Measurements from ENCODE around the gene ATP2B2.
"Not testable (repeated sequence)": the region's sequence is repeated elsewhere in the genome, so short reads cannot be mapped to it uniquely, and the experiment has no call there.

ATP2B2 gene

DNA sequence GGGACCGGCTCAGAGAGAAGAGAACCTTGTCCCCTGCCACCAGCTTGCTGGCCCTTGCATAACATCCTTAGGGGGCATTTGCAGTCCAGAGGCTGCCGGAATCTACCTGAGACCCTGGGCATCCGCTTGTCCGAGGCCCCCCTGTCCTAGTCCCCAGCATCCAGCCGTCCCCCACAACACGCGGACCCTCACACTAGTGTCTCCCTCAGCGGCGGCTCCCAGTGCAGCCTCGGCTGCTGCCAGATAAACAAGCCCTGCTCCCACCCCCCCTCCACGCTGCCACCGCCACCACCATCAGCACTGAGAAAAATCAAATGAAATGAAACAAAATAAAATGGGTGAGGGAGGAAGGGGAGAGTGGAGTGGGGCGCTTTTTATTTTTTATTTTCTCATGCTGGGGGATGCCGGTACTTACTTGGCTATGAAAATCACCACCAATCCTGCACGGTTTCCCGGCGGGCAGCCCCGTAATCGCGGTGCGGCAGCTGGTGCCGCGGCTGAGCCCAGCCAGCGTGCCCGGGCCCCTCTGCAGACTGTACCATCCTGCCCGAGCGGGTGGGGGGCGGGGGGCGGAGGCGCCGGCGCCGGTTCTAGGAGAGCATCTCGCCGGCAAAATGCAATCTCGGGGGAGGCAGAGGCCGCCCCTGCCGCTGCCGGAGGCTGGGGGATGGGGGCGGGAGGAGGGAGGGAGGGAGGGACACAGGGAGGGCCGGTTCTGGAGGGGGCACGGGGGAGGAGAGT lies at the start of gene ATP2B2:
Gene ATP2B2, minus strand, starts transcription at position 537 of the 741 bp plus-strand sequence. CDS start 56,043 bp downstream, outside the sequence.
- DNase-seq (ENCODE audit: low spot score): no peak

DNA sequence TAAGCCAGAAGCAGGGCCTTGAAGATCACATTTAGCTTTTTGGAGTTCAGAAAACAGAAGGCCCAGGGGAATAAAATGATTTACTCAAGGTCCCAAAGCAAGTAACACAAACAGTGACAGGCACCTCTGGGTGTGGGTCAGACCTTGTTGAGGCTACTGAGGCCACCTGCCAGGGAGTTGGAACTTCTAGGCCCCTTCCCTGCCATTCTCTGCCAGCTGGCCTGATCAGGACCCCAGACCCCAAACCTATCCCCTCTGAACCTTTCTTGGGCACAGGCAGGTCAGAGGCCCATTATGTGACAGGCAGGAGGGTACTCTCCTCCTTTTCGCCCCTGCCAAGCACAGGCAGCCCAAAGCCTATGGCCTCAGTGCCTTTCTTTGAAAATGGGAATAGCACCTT lies 49.4 kb upstream of the ATP2B2 start:
- DNase-seq (ENCODE audit: low spot score): no peak

DNA sequence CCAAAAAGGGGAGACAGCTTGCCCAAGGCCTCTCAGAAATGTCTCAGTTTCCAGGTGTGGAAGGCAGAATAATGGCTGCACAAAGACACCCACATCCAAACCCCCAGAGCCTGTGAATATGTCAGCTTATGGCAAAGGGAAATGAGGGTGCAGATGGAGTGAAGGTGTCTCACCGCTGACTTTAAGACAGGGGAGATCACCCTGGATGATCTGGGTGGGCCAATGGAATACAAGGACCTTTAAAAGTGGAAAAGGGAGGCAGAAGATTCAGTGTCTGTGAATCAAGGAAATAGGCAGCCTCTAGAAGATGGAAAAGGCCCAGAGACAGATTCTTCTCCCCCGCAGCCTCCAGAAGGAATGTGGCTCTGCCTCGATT lies 48.8 kb upstream of the ATP2B2 start:
- DNase-seq (ENCODE audit: low spot score): no peak

DNA sequence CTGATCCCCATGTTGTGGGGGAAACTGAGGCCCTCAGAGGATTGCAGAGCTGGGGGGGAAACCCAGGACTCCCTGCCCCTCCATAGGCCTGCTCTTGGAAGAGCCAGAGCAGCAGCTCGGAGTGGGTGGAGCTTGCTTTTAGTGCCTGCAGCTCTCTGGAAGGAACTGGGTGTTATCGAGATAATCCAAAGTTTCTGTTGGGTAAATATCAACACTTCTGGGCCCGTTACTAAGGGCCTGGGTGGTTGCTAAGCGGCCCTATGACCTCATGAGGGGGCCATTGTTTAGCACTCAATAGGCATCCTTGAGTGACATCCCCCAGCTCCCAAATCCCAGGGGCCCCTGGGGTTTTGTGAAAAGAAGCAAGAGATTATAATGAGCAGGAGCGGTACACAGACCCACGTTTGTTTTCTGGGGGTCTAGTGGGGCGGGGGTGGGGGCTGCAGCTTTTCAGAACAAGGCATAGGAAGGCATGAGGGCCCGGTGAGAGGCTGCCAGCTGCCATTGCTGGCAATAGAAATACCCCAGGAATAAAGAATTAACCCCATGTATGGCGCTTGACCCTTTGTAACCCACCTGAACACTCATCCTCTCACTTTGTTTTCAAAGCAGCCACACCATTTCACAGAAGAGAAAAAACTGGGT lies 48.3 kb upstream of the ATP2B2 start:
- DNase-seq (ENCODE audit: low spot score): peak; percentile 80

DNA sequence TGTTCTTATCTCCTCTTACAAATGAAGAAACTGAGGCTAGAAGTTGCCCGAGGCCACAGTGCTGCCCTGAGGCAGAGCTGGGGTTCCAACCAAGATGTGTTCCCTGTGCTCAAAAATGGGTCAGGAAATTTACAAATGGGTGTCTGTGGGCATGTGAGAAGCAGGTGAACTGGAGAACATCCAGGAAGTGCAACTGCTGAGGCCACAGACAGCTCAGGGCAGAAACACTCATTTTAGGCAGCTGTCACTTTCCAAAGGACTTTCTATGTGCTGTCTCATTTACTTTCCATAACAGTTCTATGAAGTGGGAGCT lies 47.2 kb upstream of the ATP2B2 start:
- no peak for DNase-seq (ENCODE audit: low spot score)

DNA sequence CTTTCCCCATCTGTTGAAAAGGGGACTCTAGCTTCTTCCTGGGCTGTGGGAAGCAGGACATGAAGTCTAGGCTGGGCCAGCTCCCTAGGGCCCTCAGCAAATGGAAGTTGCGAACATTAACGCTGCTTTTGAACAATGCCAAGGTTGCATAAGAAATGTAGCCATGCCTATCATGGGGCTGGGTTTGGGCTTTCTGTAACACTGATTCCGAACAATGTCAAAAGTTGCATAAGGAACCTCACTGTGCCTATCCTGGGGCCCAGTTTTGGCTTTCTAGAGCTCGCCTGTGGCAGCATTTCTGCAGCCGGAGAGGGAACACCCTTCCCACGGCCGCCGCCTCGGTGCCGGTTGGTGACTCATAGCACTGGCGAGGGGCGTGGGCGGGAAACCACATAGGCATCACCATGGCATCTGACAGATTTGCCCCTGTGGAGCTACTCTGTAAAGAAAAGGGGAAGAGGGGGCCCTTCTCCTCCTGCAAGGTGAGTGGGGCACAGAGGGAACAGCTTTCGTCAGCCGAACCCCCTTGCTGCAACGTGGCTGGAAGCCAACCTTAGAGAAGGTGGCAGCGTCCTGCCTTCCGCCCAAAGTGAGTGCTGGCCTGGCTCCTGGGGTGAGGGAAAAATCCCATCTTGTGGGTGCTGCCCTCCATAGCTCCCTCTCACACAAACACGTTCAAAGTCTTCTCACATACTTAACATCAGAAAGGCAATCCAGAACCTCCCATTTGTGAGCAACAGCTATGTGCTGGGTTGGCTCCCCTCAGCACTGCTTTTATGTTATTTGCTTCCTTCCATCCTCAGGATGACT lies 46.6 kb upstream of the ATP2B2 start:
- peak; percentile 78 for DNase-seq (ENCODE audit: low spot score)

DNA sequence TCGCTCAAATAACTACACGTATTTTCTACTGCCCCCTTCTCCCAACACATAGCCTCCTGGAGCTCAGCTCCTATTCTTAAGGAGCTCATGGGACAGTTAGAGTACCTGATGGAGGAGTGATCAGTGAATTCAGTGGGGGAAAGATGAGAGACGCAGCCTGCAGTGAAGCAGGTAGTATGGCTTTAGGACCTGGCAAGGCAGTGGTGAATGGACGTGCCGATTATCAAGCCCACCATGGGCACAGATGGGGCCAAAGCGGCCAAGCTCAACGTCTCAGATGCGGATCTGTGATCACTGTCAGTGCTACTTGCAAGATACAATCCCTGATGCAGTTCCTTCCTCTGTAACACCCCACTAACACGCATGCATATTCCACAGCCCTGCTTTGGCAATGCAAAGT lies 45.8 kb upstream of the ATP2B2 start:
- DNase-seq (ENCODE audit: low spot score): no peak

DNA sequence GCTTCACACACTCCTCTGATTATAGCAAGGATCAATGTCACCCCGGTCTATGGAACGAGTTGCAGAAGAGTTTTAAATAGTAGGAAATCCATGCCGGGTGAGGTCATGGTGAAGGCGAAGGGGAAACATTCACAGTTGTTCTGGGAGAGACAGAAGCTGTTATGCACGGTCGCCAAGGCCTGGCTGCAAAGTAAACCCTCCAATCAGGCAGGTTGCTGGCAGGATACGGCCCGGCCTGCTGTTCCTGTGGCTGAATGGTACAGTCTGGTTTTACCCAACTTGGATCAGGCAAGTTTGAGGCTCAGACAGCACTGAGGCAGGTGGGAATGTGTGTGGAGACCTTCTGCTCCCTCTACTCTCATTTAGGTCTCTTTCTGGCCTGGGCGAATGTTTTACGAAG lies 45.3 kb upstream of the ATP2B2 start:
- DNase-seq (ENCODE audit: low spot score): no peak

DNA sequence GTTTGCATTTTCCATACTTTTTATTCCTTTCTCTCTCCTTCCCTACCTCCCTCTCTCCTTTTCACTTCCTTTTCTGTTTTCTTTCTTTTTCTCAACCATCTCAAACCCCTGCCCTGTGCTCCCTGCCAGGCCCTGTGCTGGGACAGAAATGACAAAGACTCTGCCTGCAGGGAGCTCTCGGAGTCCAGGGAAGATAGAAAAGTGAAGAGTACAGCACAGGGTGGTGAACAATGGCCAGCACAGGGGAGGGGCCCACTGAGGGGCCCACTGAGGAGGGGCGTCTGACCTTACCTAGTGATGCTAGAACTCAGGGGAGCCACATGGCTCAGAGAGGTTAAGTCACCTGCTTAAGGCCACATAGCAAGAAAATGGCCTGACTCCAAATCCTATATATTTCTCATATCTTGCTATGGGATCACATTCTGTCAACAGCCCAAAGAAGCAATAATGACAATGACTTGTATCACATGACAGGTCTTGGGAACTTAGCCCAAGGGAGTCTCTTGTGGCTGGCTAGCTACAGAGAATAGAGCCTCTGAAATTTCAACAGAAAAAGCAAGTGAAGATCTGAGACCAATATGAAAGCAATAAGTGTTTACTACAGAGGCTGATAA lies 44.3 kb upstream of the ATP2B2 start:
- DNase-seq (ENCODE audit: low spot score): no peak

DNA sequence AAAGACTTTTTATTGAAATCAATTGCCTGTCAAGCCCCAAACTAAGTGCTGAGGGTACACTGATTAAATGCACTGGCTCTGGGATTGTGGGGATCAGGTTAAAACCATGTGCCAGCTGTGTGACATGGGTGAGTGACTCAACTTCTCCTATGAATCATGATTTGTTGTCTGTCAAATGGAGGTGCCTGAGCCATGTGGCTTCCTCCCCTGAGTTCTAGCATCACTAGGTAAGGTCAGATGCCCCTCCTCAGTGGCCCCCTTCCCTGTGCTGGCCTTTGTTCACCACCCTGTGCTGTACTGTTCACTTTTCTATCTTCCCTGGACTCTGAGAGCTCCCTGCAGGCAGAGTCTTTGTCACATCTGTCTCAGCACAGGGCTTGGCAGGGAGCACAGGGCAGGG lies 43.6 kb upstream of the ATP2B2 start:
- no peak for DNase-seq (ENCODE audit: low spot score)

DNA sequence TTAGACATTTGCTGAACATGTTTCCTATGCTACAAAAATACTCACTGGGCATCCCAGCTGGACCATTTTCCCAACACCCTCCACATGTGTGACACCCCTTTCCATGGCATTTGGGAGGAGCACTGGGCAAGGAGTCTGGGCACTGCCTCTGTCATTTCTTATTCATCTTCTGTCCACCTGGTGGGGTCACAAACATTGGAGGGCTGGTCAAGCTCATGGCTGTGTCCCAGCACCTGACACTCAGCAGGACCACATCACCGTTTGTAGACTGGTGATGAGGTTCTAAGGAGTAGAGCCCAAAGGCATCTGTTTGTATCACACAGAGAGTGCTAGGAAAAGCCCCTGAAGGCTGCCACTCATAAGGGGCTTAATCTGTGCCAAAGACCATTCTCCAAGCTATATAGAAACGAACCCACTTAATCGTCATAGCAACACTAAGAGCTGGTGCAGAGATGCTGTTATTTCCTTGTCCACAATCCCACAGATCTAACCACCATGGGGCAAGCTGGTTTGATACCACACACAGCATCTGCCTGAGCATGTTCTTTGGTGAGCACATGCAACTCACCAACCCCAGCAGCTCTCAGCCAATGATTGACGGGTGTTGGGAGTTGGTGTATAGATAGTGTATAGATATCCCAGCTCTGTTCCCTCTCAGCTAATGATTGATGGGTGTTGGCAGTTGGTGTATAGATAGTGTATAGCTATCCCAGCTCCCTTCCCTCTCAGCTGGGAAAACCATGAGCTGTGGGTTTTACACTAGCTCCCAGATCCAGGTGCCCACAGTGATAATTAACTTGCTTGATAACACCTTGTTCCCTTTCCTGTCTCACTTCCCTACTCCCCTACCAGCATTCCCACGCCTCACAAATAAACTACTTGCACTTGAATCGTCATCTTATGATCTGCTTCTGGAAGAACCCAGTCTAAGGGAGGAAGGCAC lies 42.7 kb upstream of the ATP2B2 start:
- DNase-seq (ENCODE audit: low spot score): no peak

DNA sequence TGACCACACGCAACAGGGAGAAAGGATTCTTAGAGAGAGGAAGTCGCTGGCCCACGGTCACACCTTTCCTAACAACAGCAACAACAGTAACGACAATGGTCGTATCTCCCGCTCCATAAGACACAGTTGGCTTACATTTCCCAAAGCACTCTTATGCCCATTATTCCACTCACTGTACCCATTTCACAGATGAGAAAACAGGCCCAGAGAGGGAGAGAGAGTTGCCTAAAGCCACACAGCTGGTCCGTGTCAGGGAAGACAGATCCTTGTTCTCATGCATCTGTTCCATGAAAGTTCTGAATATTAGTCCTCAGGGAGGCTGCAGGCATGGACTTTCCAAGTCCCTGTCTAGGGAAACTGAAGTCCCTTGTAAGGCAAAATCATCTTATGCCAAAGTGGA lies 42.0 kb upstream of the ATP2B2 start:
- DNase-seq (ENCODE audit: low spot score): no peak

DNA sequence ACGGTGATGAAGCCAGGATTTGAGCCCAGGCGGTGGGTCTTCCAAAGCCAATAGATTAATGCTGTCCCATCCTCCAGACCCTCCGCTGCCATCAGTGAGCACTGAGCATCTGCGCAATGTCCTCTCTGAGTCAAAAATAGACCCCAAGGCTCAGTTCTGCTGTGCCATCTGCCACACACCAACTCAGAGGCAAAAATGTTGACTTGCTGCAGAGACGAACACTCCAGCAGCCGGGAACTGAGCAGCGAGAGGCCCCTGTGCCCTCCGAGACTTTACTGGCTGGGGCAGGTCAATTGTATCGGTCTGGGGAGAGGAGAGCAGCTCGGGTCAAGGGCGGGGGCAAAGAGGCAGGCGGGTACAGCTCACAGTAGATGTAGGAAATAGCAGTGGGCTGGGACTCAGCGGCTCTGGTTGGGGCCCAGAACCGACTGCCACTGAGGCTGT lies 41.5 kb upstream of the ATP2B2 start:
- DNase-seq (ENCODE audit: low spot score): no peak

DNA sequence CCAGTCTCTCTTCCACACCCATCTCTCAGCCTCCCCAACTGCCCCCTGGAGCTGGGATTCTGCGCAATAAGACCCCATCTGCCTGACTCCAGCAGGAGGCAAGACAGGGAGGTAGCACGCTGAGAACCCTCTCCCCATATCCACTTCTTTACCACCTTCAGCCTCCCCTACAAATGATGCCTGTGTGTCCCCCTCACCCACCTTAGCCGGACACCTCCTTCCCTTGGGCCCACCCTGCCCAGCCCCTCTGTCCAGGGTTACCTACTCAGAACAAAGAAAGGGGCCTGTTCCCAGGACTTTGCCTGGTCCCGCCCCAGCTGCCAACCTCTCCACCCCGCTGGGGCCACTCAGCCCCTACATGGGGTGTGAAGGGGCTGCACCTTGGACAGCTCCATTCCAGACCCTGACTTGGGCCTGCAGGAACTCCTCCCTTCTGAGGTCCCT lies 40.8 kb upstream of the ATP2B2 start:
- DNase-seq (ENCODE audit: low spot score): no peak

DNA sequence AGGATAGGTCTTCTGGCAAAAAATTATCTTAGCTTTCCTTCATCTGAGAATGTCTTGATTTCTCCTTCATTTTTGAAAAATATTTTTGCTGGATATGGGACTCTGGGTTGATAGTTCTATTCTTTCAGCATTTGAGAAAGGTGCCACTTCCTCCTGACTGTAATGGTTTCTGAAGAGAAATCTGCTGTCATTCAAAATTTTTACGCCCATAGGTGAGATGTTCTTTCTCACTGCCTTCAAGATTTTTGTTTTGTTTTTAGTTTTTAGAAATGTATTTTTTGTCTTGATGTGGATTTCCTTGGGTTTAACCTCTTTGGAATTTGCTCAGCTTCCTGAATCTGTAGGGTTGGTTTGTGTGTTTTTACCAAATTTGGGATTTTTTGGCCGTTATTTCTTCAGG lies 37.1 kb upstream of the ATP2B2 start:
- DNase-seq (ENCODE audit: low spot score): no peak

DNA sequence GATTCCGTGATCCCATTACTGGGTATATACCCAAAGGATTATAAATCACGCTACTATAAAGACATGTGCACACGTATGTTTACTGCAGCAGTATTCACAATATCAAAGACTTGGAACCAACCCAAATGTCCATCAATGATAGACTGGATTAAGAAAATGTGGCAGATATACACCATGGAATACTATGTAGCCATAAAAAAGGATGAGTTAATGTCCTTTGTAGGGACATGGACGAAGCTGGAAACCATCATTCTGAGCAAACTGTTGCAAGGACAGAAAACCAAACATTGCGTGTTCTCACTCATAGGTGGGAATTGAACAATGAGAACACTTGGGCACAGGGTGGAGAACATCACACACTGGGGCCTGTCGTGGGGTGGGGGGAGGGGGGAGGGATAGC lies 35.0 kb upstream of the ATP2B2 start:
- not testable (repeated sequence) for DNase-seq (ENCODE audit: low spot score)

DNA sequence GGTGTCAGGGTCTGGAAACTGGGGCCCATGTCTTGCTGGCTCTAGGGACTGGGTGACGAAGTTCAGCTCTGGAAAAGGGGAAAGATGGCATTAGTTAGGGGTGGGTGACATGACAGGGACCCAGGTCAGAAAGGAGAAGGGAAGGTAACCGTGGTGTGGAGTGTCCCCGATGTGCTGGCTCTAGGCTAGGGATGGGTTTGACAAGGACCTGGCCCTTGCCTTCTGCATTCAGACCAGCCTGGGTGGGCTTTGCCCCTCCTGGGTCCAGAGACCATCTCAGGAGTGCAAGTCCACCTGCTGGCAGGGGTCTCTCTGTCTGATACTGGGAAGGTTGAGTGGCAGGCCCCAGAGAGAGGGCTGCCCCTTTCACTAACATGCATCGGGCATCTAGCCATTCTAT lies 28.7 kb upstream of the ATP2B2 start:
- DNase-seq (ENCODE audit: low spot score): no peak

DNA sequence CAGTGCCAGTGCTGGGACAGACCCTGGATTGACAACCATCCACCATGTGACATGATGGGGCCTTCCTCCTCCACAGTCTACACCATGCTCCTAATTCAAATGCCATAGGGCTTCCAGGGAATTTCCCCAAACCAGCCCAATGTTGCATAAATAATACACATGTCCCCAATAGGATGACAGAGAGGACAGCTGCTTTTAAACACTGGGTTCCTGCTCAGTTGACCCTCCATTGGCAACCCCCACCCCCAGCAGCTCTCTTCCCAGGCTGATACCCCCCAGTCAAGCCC lies 28.3 kb upstream of the ATP2B2 start:
- no peak for DNase-seq (ENCODE audit: low spot score)

DNA sequence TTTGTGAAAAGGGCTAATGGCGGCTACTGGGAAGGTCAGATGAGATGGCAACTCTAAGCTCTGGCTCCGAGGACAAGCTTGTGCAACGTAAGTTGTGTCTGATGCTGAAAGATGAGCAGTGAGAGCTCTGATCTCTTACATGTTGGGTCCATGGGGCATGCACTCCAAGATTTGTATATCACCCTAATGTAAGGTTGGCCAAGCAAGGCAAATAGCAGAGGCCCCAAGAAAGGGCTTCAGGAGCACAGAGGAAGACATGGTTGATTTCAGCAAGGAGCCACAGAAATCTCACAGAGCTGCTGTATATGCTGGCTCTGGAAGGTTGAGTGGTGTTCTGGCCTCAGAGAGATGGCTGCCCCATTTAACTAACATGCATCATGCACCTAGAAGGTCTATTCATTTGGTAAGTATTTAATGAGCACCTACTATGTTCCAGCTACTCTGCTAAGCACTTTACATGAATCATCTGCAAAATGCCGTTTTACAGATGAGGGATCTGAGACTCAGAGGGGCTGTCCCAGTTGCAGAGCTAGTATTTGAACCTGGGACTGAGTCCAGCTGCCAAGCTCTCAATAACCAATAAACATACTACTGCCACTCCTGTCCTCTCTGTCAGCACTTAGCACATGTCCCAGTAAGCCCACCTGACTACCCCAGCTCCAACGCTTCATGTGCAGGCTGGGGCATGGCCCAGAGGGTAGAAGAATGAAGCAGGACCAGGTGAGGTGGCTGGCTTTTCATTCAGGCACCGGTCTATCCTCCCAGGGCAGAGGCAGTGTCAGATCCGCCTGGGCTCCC lies 27.8 kb upstream of the ATP2B2 start:
- no peak for DNase-seq (ENCODE audit: low spot score)

DNA sequence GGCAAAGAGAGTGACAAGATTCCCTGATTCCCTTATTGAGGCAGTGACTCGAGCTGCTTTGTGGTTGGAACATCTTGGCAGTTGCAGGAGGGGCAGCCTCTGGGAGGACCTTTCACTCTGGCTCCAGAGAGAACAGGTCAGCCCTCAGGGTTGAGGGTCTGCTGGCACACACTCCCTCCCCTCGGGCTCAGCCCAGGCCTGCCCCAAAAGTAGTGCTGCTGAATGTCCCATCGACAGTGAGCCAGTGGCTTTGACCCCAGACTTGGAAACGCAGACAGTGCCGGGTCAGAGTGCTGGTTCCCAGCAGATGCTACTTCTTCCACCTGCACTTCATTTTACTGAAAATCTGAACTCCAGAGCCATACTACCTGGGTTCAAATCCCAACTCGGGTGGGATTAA lies 25.6 kb upstream of the ATP2B2 start:
- DNase-seq (ENCODE audit: low spot score): no peak

DNA sequence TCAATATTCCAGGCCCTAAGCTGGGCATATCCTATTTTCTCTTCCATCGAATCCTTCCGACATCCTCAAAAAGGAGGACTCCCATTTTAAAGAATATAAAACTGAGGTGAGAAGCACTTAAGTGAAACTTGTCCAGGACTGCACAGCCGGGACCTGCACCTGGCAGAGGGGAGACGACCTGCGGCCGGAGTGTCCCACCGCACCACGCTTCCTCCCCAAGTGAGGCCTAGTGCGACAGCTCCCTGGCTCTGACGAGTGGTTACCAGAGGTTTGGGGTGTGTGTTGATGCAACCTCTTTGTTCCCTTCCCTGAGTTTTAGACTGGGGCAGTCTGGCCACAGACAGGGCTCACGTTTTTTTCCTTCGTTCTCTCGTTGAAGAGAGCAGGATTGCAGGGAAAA lies 24.9 kb upstream of the ATP2B2 start:
- no peak for DNase-seq (ENCODE audit: low spot score)

Measured in COLO829 (cell line).